GOT3 (cell line): ENCODE data around the gene CCR8.
"Not testable (repeated sequence)": the region's sequence is repeated elsewhere in the genome, so short reads cannot be mapped to it uniquely, and the experiment has no call there.

ENCODE experiments used
- DNase-seq: peaks from one replicate; lab custom pipeline; 2025; ENCODE audit warnings: mixed read lengths; lab: John Stamatoyannopoulos, UW

Gene CCR8

GRCh38 chr3:39349080-39349479, 19.6 kb downstream of the CCR8 start:
- no peak for DNase-seq

DNA sequence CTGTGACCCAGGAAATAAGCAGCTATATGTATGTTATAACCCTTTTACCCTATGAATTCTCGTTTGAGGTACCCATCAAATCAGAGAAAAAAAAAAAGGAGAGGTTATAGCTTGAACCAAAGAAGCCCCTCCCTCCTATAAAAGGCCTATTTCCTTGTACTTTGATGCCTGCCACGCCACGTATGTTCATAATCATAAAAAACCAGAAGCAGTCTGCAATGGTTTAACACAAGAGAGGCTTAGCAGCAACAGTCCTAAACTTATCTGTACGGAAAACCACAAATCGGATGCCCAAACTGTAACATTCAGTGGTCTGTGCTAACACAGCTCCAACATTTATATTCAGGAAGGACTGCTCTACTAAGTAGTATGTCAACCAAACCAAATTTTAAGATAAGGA, 21.2 kb downstream of the CCR8 start:
- DNase-seq: no peak

GRCh38 chr3:39351134-39351533, 21.6 kb downstream of the CCR8 start:
- DNase-seq: not testable (repeated sequence)

- not testable (repeated sequence) for DNase-seq
Measured at GRCh38 chr3:39353168-39353927, 23.8 kb downstream of the CCR8 start.

DNA sequence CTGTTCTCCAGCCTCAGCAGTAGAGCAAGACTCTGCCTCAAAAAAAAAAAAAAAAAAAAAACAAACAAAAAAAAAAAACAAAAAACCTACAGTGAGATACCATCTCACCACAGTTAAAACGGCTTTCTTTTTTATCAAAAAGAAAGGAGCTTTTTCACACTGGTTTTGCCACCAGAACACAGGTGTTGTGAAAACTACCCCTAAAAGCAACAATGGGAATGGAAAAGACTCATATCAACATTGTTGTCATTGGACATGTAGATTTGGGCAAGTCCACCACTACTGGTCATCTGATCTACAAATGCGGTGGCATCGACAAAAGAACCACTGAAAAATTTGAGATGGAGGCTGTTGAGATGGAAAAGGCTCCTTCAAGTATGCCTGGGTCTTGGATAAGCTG, 28.8 kb downstream of the CCR8 start:
- DNase-seq: no peak

- no peak for DNase-seq
Measured at GRCh38 chr3:39361252-39361927, 31.9 kb downstream of the CCR8 start.

- no peak for DNase-seq
Measured at GRCh38 chr3:39362192-39362591, 32.7 kb downstream of the CCR8 start.

DNA sequence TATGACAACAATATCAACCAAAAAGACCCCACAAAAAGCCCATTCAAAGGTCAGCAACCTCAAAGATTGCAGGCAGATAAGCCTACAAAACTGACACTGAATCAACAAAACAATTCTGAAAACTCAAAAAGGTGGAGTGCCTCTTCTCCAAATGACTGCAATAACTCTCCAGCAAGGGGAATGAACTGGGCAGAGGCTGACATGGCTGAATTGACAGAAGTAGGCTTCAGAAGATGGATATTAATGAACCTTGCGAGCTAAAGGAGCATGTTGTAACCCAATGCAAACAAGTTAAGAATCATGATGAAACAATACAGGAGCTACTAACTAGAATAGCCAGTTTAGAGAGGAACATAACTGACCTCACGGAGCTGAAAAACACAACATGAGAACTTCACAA, 33.3 kb downstream of the CCR8 start:
- no peak for DNase-seq

DNA sequence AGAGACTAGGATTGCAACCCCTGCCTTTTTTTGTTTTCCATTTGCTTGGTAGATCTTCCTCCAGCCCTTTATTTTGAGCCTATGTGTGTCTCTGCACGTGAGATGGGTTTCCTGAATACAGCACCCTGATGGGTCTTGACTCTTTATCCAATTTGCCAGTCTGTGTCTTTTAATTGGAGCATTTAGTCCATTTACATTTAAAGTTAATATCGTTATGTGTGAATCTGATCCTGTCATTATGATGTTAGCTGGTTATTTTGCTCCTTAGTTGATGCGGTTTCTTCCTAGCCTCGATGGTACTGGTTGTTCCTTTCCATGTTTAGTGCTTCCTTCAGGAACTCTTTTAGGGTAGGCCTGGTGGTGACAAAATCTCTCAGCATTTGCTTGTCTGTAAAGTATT, 40.9 kb downstream of the CCR8 start:
- not testable (repeated sequence) for DNase-seq

- DNase-seq: no peak
Measured at GRCh38 chr3:39372833-39373232, 43.3 kb downstream of the CCR8 start.

GRCh38 chr3:39376959-39377634, 47.6 kb downstream of the CCR8 start:
- DNase-seq: no peak

DNA sequence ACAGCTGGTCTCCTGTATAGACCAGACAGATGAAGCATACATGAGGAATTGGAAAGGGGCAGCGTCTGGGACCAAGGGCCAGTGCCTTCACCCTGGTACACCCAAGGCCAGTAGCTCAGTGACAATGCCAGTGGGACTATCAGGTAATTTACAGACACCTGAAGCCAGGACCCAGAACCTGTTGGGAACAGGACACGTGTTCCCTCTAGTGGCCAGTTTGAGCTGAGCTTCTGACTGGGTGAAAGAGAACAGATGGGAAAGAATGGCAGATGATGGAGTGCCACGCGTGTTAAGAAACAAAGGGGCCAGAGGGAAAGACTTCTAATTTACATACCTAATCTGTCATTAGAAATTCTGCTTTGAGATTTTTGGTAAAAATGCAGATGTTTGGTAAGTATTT, 48.6 kb downstream of the CCR8 start:
- no peak for DNase-seq

DNA sequence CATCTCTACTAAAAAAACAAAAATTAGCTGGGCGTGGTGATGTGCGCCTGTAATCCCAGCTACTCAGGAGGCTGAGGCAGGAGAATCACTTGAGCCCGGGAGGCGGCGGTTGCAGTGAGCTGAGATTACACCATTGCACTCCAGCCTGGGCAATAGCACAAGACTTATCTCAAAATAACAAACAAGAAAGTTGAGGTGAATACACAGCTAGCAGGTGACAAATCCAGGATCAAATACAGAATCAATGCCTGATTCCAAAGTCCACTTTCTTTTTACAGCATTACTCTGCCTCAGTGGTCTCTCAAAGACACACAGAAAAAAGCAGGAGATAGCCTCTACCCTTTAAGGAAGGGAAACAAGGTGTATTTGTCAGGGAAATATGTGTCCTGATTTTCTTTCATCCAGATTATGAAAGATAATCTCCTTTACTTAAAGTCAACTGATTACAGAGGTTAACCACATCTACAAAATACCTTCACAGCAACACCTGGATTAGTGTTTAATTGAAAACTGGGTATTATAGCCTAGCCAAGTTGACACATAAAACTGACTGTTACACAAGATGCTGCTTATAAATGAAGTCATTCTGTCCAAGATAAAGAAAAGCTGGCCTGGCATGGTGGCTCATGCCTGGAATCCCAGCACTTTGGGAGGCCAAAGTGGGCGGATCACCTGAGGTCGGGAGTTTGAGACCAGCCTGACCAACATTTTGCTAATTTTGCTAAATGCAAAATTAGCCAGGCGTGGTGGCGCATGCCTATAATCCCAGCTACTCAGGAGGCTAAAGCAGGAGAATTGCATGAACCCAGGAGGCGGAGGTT, 49.7 kb downstream of the CCR8 start:
- no peak for DNase-seq

DNA sequence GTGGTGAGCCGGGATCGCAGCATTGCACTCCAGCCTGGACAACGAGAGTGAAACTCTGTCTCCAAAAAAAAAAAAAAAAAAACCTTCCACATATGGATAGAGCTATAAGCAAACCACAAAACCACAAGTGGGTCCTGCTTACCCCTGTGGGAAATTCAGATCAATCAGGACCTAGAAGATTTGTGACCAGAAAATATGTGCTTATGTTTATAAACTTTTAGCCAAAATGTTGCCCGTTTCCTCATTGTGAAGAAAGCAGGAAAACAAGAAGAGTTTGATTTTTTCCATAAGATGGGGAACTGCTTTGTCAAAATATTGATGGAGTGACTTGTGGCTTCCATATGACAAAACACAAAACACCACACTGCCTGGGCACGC, 50.3 kb downstream of the CCR8 start:
- DNase-seq: no peak

- no peak for DNase-seq
Measured at GRCh38 chr3:39381432-39381831, 51.9 kb downstream of the CCR8 start.
